NCI-H1105 treated with DMSO at 0.1 percent for 48 hours (cell line): ENCODE data around the gene PMP22.
"Not testable (repeated sequence)": the region's sequence is repeated elsewhere in the genome, so short reads cannot be mapped to it uniquely, and the experiment has no call there.

Experiments used
- DNase-seq: peaks from one replicate; lab custom pipeline; 2025; lab: John Stamatoyannopoulos, UW

PMP22 gene

GRCh38 chr17:15255713-15256454 is 9.2 kb downstream of the PMP22 start:
- no peak for DNase-seq

DNA sequence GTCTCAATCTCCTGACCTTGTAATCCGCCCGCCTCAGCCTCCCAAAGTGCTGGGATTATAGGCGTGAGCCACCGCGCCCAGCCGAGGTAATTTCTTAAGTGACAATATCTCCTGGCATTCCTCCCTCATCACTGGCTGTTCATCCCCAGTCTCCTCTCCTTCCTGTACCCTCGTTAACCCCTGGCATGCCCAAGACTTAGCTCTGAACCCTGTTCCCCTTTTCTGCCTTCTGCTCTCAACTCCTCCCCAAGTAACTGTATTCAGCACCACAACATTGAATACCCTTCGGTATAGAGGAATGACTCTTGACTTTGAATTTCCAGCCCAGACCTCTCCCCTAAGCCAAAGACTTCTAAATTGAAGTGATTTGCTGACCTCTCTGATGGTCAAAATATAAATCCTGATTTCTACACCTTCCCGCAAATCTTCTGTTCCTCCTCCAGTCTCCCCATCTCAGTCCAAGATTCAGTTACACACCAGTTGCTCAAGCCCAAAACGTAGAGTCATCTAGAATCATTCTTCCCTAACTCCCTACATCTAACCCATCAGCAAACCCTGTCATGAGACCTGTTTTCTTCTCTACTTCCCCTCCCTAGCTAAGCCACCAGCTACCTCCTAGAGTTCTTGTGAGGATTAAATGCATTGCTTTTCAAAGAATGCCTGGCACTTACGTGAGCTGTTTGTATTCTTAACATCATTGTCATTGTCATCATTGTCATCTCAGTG is 14.8 kb downstream of the PMP22 start:
- no peak for DNase-seq

DNA sequence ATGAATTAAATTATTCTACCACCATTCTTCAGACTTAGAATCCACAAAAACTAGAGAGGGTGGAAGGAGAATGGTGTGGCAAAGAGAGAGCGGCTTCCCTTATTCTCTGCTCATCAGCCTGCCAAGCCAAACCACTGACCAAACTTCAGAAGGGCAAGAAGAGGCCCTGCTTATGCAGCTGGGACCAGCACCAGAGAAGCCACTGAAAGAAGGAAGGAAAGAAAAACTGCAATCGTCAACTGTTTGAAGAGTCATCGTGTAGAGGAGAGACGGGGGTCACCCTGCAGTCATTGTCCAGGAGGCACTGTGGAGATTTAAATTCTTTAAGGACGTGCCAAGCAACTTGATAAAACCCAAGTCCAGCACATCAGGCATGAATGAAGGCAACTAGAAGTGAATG is 15.6 kb downstream of the PMP22 start:
- no peak for DNase-seq

GRCh38 chr17:15247891-15248529 is 17.1 kb downstream of the PMP22 start:
- DNase-seq = no peak

GRCh38 chr17:15245054-15245453 is 20.1 kb downstream of the PMP22 start:
- no peak for DNase-seq

GRCh38 chr17:15240644-15241043 is 24.5 kb downstream of the PMP22 start:
- no peak for DNase-seq

DNA sequence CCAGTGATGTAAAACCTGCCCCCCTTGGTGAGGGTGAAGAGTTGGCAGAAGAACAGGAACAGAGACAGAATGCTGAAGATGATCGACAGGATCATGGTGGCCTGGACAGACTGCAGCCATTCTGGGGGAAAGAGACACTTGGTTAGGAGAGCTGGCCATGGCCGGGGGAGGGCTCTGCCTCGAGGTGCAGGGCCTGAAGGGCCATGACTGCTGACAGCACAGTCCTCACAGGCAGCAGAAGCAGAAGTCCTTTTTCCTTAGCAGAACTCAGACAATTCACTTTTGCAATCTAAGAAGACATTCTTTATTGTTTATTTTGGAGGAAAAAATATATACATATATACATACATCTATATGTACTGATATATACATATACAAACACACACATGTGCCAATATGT is 25.6 kb downstream of the PMP22 start:
- no peak for DNase-seq

- no peak for DNase-seq
Measured at GRCh38 chr17:15238676-15239422, 26.3 kb downstream of the PMP22 start.

- no peak for DNase-seq
Measured at GRCh38 chr17:15238057-15238456, 27.1 kb downstream of the PMP22 start.

DNA sequence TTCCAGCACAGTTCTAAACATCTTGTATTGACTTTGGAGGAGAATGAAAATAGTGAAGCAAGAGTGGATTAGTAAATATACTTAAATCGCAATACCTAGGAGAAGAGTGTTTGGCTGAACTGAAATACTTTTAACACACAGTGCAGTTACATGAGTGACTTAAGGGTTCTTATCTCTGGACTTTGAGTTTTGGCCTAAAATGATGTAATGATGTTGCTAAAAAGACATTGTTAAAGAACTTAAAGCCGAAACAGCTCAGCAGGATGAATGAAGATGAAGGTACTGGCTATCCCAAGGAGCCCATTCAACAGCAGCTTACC is 28.1 kb downstream of the PMP22 start:
- DNase-seq = no peak

DNA sequence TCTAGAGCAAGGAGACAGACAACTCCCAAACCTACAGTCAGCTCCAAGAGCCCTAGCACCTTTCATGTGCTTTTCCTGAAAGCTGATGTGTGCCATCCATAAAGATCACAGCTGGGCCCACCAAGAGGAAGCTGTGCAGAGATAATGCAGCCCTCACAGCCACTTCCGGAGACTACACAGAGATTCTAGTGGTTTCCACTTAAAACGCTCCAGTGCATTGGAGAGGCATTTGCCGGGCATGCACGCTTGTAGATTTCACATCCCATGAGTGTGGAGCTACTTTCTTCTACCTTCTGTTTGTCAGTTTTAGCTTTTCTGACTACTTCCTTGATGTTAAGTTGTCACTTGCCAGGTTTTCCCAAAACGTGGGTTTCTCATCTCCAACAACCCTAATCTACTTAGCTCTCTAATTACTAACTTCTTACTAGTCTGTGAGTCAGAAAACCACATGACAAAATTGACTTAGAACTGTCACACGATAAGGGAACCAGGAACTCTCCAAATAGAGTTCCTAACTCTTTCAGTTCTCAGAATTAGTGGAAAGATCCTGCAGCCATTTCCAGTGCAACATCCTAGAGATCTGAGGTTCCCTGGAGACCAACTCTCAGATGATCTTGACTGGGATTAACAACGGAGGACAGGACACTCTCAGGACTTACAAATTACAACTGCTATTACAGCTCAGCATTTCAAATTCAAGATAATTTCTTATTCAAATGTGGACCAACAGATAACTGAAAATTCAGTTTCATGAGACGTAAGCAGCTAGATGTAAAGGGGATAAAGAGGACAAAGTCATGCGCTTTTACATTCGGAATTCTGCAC is 28.6 kb downstream of the PMP22 start:
- no peak for DNase-seq

- DNase-seq = no peak
Measured at GRCh38 chr17:15233971-15234370, 31.2 kb downstream of the PMP22 start.

DNA sequence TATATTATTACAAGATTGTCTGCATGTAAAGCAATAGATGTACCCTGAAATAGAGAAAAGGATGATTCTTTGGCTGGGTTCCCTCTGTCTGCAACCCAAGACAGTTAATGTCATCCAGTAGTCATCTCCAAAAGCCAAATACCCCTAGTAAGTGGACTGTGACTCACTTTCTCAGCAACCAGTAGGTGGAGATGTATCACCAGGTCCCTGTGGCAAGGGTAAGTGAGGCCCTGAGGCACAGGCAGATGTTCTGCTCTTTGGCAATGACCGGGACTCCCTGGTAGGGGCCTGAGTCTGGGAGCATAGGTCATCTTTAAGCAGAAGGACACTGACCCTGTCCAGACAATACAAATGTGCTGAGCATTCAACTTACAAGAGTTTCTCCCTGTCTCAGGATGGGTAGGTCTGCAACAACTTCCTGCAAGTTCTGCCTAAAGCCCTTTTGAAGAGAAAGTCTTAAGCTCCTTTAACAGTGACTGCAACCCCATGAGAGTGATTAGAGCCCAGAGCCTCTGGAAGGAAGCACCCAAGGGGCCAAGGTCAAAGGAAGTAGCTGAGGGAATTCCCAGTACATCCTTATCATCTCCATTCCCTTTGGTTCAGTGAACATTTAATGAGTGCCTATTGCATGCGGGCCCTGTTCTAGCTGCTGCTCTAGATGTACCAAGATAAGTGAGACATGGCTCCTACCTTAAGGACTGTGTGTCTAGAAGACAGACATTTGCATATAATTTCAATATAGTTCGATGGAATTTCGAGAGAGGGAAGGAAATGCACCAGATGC is 31.9 kb downstream of the PMP22 start:
- no peak for DNase-seq

- no peak for DNase-seq
Measured at GRCh38 chr17:15232517-15232915, 32.6 kb downstream of the PMP22 start.

DNA sequence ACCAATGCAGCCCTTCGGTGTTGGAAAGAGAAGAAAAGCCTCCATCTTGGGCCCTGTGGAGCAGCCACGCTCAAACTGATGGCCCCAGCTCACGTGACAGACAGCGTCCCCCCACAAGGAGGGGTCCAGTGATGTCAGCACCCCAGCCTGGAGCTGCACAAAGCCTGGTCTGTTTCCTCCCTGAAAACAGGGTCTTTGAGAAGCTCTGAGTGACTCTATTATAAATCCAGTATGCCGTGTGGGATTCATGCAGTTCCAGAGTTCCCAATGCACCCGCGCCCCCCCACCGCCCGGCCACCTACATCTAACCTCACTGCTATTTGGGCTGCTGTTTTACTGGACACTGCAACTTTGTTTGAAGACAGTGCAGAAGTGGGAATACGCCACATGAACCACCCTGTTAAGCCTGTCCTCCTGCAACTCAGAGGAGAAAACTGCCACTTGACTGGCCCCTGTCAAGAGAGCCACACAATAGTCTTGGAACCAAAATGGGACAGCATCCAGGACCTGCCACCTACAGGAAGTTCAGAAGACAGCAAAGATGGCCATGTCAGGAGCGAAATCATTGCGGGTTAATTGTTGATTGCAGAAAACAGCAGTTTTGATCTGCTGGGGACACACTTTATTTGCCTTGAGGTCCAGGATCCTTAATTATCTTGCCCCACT is 33.1 kb downstream of the PMP22 start:
- no peak for DNase-seq

GRCh38 chr17:15230866-15231265 is 34.3 kb downstream of the PMP22 start:
- no peak for DNase-seq

- not testable (repeated sequence) for DNase-seq
Measured at GRCh38 chr17:15221827-15222226, 43.3 kb downstream of the PMP22 start.

DNA sequence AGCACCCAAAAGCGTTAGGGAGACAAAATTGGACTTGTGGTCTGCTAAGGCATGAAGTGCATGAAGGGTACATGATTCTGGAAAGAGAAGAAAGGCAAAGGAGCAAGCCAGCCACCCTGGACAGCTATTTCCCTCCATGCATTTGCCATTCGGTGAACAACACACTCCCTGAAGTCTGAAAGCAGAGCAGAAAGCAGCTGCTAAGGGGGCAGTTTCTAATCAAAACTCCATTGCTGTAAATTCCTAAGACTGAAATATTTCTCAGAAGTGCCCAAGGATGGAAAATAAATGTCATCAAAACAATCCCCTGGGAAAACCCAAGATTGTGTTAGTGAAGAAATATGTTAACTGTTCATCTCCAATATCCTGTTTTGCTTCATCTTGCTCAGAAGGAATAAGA is 44.3 kb downstream of the PMP22 start:
- no peak for DNase-seq

GRCh38 chr17:15216481-15216880 is 48.6 kb downstream of the PMP22 start:
- no peak for DNase-seq

DNA sequence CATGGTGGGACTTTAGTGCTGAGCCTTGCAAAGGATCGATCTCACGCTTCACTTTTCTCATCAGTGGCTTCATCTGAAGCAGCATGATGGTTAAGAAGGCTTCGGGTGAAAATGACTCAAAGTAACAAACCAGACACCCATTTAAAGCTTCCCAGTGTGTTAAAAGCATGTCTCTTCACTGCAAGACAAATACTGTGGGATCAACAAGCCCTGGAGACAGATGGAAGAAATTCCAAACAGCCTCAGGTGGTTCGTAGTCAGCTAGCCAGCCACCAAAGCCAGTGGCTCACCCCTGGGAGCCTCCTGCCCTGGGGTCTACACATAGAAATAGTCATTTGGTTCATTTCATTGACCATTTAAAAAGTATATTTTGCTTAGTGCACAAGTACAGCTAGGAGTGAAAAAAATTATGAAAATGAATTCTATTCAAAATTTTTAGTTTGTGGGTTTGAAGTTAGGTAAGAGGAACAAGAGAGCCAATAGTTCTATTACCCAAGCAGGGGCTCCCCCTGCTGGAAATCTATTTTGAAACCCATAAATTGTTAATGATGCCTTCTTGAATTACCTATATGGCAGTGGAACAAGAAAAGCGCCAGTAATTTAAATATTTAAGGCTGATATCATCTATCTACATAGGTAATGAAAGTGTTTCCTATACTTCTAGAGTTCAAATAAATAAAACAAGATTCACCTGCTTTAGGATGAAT is 51.6 kb downstream of the PMP22 start:
- DNase-seq = peak; percentile 23
